H9 (cell line): ENCODE results near the gene MYO1E. TPM values are rescaled to one million over a fixed set of nuclear protein-coding genes. Genes with fewer than 3 reads are reported as not detected.

Source experiments
- DNase-seq: peaks from one replicate; pipeline ENCODE4 v3.0.0-alpha.2; 2017
- H2AFZ ChIP-seq: one replicate; pipeline ENCODE4 v1.6.1; 2013; ENCODE audit warnings: mild to moderate bottlenecking, low read length, control low read depth, moderate library complexity
- H2AK5ac ChIP-seq: 2 replicates; pipeline ENCODE4 v1.6.1; 2013; ENCODE audit warnings: low read length, control low read depth, mixed read lengths; ENCODE audit not compliant: insufficient read length
- H2BK120ac ChIP-seq: one replicate; pipeline ENCODE4 v1.6.1; 2013; ENCODE audit warnings: low read depth, mild to moderate bottlenecking, low read length, control low read depth, inconsistent platforms; ENCODE audit not compliant: poor library complexity, severe bottlenecking
- H2BK12ac ChIP-seq: 2 replicates; pipeline ENCODE4 v1.6.1; 2013; ENCODE audit warnings: low read length, control low read depth, mixed read lengths, low read depth; ENCODE audit not compliant: insufficient read length
- H2BK15ac ChIP-seq: 2 replicates; pipeline ENCODE4 v1.6.1; 2013; ENCODE audit warnings: low read depth, low read length, control low read depth
- H2BK20ac ChIP-seq: one replicate; pipeline ENCODE4 v1.6.1; 2013; ENCODE audit warnings: low read depth, mild to moderate bottlenecking, low read length, control low read depth, inconsistent platforms; ENCODE audit not compliant: poor library complexity, severe bottlenecking
- H2BK5ac ChIP-seq: 2 replicates; pipeline ENCODE4 v1.6.1; 2013; ENCODE audit warnings: low read length, control low read depth, mixed read lengths; ENCODE audit not compliant: insufficient read length
- H3K14ac ChIP-seq: 2 replicates; pipeline ENCODE4 v1.6.1; 2013; ENCODE audit warnings: low read length, control low read depth; ENCODE audit not compliant: insufficient read depth
- H3K18ac ChIP-seq: 2 replicates; pipeline ENCODE4 v1.6.1; 2013; ENCODE audit warnings: low read depth, mild to moderate bottlenecking, mixed read lengths, low read length, control low read depth; ENCODE audit not compliant: insufficient read length
- H3K23ac ChIP-seq: 2 replicates; pipeline ENCODE4 v1.6.1; 2013; ENCODE audit warnings: low read length, control low read depth, mixed read lengths, low read depth; ENCODE audit not compliant: insufficient read length
- H3K23me2 ChIP-seq: 2 replicates; pipeline ENCODE4 v1.6.1; 2013; ENCODE audit warnings: low read depth, mild to moderate bottlenecking, mixed read lengths, low read length, control low read depth; ENCODE audit not compliant: insufficient read length, poor library complexity, severe bottlenecking
- H3K27ac ChIP-seq: 2 replicates; pipeline ENCODE4 v1.5.1; 2013; ENCODE audit warnings: low read length, control low read depth, mixed read lengths, low read depth; ENCODE audit not compliant: insufficient read length
- H3K27me3 ChIP-seq: 2 replicates; pipeline ENCODE4 v1.6.1; 2013; ENCODE audit warnings: low read length, control low read depth, inconsistent platforms; ENCODE audit not compliant: insufficient read depth
- H3K4ac ChIP-seq: 2 replicates; pipeline ENCODE4 v1.6.1; 2013; ENCODE audit warnings: low read depth, mild to moderate bottlenecking, control low read depth, inconsistent platforms, low read length, moderate library complexity
- H3K4me1 ChIP-seq: 2 replicates; pipeline ENCODE4 v1.6.1; 2013; ENCODE audit warnings: low read length, control low read depth, inconsistent platforms; ENCODE audit not compliant: insufficient read depth
- H3K4me2 ChIP-seq: 2 replicates; pipeline ENCODE4 v1.6.1; 2013; ENCODE audit warnings: low read length, control low read depth, mixed read lengths; ENCODE audit not compliant: insufficient read length, insufficient read depth
- H3K56ac ChIP-seq: 2 replicates; pipeline ENCODE4 v1.6.1; 2013; ENCODE audit warnings: low read depth, mild to moderate bottlenecking, mixed read lengths, low read length, control low read depth; ENCODE audit not compliant: insufficient read length
- H3K79me1 ChIP-seq: 2 replicates; pipeline ENCODE4 v1.6.1; 2013; ENCODE audit warnings: low read depth, mild to moderate bottlenecking, moderate library complexity, low read length, control low read depth, inconsistent platforms; ENCODE audit not compliant: insufficient read depth, poor library complexity, severe bottlenecking
- H3K79me2 ChIP-seq: 2 replicates; pipeline ENCODE4 v1.6.1; 2013; ENCODE audit warnings: low read length, control low read depth, inconsistent platforms; ENCODE audit not compliant: insufficient read depth
- H3K9ac ChIP-seq: 2 replicates; pipeline ENCODE4 v1.6.1; 2013; ENCODE audit warnings: low read length, control low read depth, mixed read lengths; ENCODE audit not compliant: insufficient read length; ENCODE audit errors: extremely low read depth
- H3K9me3 ChIP-seq: one replicate; pipeline ENCODE4 v1.6.1; 2013; ENCODE audit warnings: low read depth, low read length, inconsistent platforms; ENCODE audit not compliant: control insufficient read depth
- H3T11ph ChIP-seq: one replicate; pipeline ENCODE4 v1.6.1; 2013; ENCODE audit warnings: mild to moderate bottlenecking, low read length, control low read depth, inconsistent platforms
- H4K20me1 ChIP-seq: one replicate; pipeline ENCODE4 v1.6.1; 2013; ENCODE audit not compliant: control insufficient read depth, insufficient read length, insufficient read depth
- H4K5ac ChIP-seq: 2 replicates; pipeline ENCODE4 v1.6.1; 2013; ENCODE audit warnings: low read depth, mild to moderate bottlenecking, mixed read lengths, low read length, control low read depth; ENCODE audit not compliant: insufficient read length
- H4K8ac ChIP-seq: replicated peaks from 2 replicates; pipeline ENCODE4 v1.6.1; 2013; ENCODE audit warnings: low read length, control low read depth, mixed read lengths, low read depth; ENCODE audit not compliant: insufficient read length
- H4K91ac ChIP-seq: 2 replicates; pipeline ENCODE4 v1.6.1; 2013; ENCODE audit warnings: low read depth, mild to moderate bottlenecking, moderate library complexity, mixed read lengths, low read length, control low read depth; ENCODE audit not compliant: insufficient read length
- H3K27ac Mint-ChIP-seq, 3 experiments: 2 replicates in 2 of 3; 3 replicates in 1 of 3; pipeline ENCODE4 v1.8.0; 2020 to 2021; ENCODE audit warnings: mixed read lengths in 3 of 3, mild to moderate bottlenecking in 1 of 3, moderate library complexity in 1 of 3
- H3K27me3 Mint-ChIP-seq: 2 replicates; pipeline ENCODE4 v1.8.0; 2021; ENCODE audit warnings: low read depth, mild to moderate bottlenecking, moderate library complexity, mixed read lengths
- H3K36me3 Mint-ChIP-seq, 3 experiments: 2 replicates in 2 of 3; 3 replicates in 1 of 3; pipeline ENCODE4 v1.8.0; 2020 to 2021; ENCODE audit warnings: low read depth in 3 of 3, mixed read lengths in 3 of 3; ENCODE audit not compliant: insufficient read depth in 1 of 3
- H3K4me1 Mint-ChIP-seq, 2 experiments: 2 replicates each; pipeline ENCODE4 v1.8.0; 2020; ENCODE audit warnings: mixed read lengths in 2 of 2
- H3K4me3 Mint-ChIP-seq, 2 experiments: 2 replicates in 1 of 2; 3 replicates in 1 of 2; pipeline ENCODE4 v1.8.0; 2020 to 2021; ENCODE audit warnings: mild to moderate bottlenecking in 2 of 2, mixed read lengths in 2 of 2, moderate library complexity in 1 of 2
- H3K9me3 Mint-ChIP-seq, 2 experiments: 2 replicates in 1 of 2; 3 replicates in 1 of 2; pipeline ENCODE4 v1.8.0; 2020; ENCODE audit warnings: mild to moderate bottlenecking in 2 of 2, mixed read lengths in 2 of 2, moderate library complexity in 1 of 2
- WGBS: extraction: QIAGEN DNeasy Blood & Tissue Kit; methylation state at CpG from one replicate; pipeline ENCODE4 v1.1.7; 2013; ENCODE audit warnings: missing lambda C conversion rate, low lambda C conversion rate, mixed read lengths; ENCODE audit not compliant: insufficient read length; ENCODE audit errors: extremely low coverage; 5-methylcytosine and 5-hydroxymethylcytosine counted together
- total RNA-seq: library from RNA; stranded (reverse); gene quantifications from 2 replicates; pipeline ENCODE4 v1.2.1, GENCODE V29; 2021
- TF ChIP-seq, protein P1 (sequence below): fragments of 200-600 bp; sonication (generic); conservative IDR thresholded peaks from 3 replicates; pipeline ENCODE4 v1.8.0; 2021; ENCODE audit warnings: antibody characterized with exemption, mild to moderate bottlenecking

Gene MYO1E
- total RNA-seq, 1 experiment from 2014 or later, result 235 TPM

GRCh38 chr15:59243622-59244021 is 129.0 kb downstream of the MYO1E start:
- Histone ChIP-seq H2BK15ac (no peak overlapping the region), H3K23me2 (no peaks in the 10 kb centered on the region), H2BK120ac (no peak overlapping the region), H2BK12ac (no peak overlapping the region), H3T11ph (no peak overlapping the region), H3K79me1 (no peaks in the 10 kb centered on the region), H2AFZ (no peak overlapping the region), H3K79me2 (no peaks in the 10 kb centered on the region), H2AK5ac (no peak overlapping the region), H3K4me1 (no peaks in the 10 kb centered on the region), H4K91ac (no peak overlapping the region), H3K9ac (no peak overlapping the region), H3K4me2 (no peak overlapping the region), H3K27ac (no peak overlapping the region), H3K9me3 (no peaks in the 10 kb centered on the region), H3K4ac (no peak overlapping the region), H3K56ac (no peak overlapping the region), H3K27me3 (no peaks in the 10 kb centered on the region), H3K18ac (no peak overlapping the region), H4K8ac (no peak overlapping the region), H4K5ac (no peak overlapping the region), H3K14ac (no peak overlapping the region), H2BK5ac (no peak overlapping the region), H3K23ac (no peak overlapping the region), H2BK20ac (no peak overlapping the region), H4K20me1 (no peaks in the 10 kb centered on the region)
- WGBS, result no CpG with 5 or more reads among the region's 5 CpGs
- Mint-ChIP-seq H3K4me3 (no peak overlapping the region), H3K36me3 (peaks cover 0 to 24% (median 10%) of the 10 kb centered on the region in 3 experiments; a peak in 4 of 7 replicates), H3K27ac (no peak overlapping the region), H3K9me3 (no peaks in the 10 kb centered on the region), H3K4me1 (peaks cover 5 to 9% of the 10 kb centered on the region in 2 experiments; a peak in 3 of 4 replicates), H3K27me3 (no peaks in the 10 kb centered on the region)
- TF ChIP-seq, protein P1, sequence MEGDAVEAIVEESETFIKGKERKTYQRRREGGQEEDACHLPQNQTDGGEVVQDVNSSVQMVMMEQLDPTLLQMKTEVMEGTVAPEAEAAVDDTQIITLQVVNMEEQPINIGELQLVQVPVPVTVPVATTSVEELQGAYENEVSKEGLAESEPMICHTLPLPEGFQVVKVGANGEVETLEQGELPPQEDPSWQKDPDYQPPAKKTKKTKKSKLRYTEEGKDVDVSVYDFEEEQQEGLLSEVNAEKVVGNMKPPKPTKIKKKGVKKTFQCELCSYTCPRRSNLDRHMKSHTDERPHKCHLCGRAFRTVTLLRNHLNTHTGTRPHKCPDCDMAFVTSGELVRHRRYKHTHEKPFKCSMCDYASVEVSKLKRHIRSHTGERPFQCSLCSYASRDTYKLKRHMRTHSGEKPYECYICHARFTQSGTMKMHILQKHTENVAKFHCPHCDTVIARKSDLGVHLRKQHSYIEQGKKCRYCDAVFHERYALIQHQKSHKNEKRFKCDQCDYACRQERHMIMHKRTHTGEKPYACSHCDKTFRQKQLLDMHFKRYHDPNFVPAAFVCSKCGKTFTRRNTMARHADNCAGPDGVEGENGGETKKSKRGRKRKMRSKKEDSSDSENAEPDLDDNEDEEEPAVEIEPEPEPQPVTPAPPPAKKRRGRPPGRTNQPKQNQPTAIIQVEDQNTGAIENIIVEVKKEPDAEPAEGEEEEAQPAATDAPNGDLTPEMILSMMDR, result no peak
- no peak for DNase-seq
